ENCODE data around the gene RDX.

Gene RDX

GRCh38 chr11:110286298-110287040, 9.9 kb downstream of the RDX start:
- TF ChIP-seq ZBTB7A (IDR thresholded peaks at IDR 0.05; ENCODE audit: low read depth) (no peak), EP300 (IDR thresholded peaks at IDR 0.05; ENCODE audit: borderline replicate concordance) (no peak), USF1 (IDR thresholded peaks at IDR 0.05) (no peak), CEBPB (IDR thresholded peaks at IDR 0.05) (no peak), NFIC (IDR thresholded peaks at IDR 0.05) (no peak), TEAD4 (IDR thresholded peaks at IDR 0.05) (no peak), YY1 (IDR thresholded peaks at IDR 0.05; ENCODE audit: low read depth) (no peak), MAX (IDR thresholded peaks at IDR 0.05) (no peak), EGR1 (IDR thresholded peaks at IDR 0.05) (no peak)

GRCh38 chr11:110283862-110284261, 12.6 kb downstream of the RDX start:
- TF ChIP-seq EP300 (IDR thresholded peaks at IDR 0.05; ENCODE audit: borderline replicate concordance) (no peak), TAF1 (IDR thresholded peaks at IDR 0.05; ENCODE audit: low read depth) (no peak), RAD21 (IDR thresholded peaks at IDR 0.05; ENCODE audit: low read depth) (no peak), CREB1 (IDR thresholded peaks at IDR 0.05; ENCODE audit: low read depth) (no peak), NFIC (IDR thresholded peaks at IDR 0.05) (no peak), ZBTB7A (IDR thresholded peaks at IDR 0.05; ENCODE audit: low read depth) (no peak), TCF12 (IDR thresholded peaks at IDR 0.05; ENCODE audit: low read depth) (no peak), FOXM1 (IDR thresholded peaks at IDR 0.05; ENCODE audit: borderline replicate concordance, low read depth) (no peak), YY1 (IDR thresholded peaks at IDR 0.05; ENCODE audit: low read depth) (no peak), EGR1 (IDR thresholded peaks at IDR 0.05) (no peak), USF1 (IDR thresholded peaks at IDR 0.05) (no peak), REST (IDR thresholded peaks at IDR 0.05; ENCODE audit: low read depth) (no peak), TEAD4 (IDR thresholded peaks at IDR 0.05) (no peak), CEBPB (IDR thresholded peaks at IDR 0.05) (no peak), MAX (IDR thresholded peaks at IDR 0.05) (no peak)

GRCh38 chr11:110279881-110280280, 16.5 kb downstream of the RDX start:
- TF ChIP-seq CREB1 (IDR thresholded peaks at IDR 0.05; ENCODE audit: low read depth) (no peak), TEAD4 (IDR thresholded peaks at IDR 0.05) (no peak), YY1 (IDR thresholded peaks at IDR 0.05; ENCODE audit: low read depth) (no peak), FOXM1 (IDR thresholded peaks at IDR 0.05; ENCODE audit: borderline replicate concordance, low read depth) (no peak), EGR1 (IDR thresholded peaks at IDR 0.05) (no peak)

GRCh38 chr11:110272919-110273318, 23.5 kb downstream of the RDX start:
- TF ChIP-seq CREB1 (IDR thresholded peaks at IDR 0.05; ENCODE audit: low read depth) = no peak

GRCh38 chr11:110269996-110270395, 26.4 kb downstream of the RDX start:
- TF ChIP-seq TCF12 (IDR thresholded peaks at IDR 0.05; ENCODE audit: low read depth) (no peak), EGR1 (IDR thresholded peaks at IDR 0.05) (no peak), RAD21 (IDR thresholded peaks at IDR 0.05; ENCODE audit: low read depth) (no peak), MAX (IDR thresholded peaks at IDR 0.05) (no peak), USF1 (IDR thresholded peaks at IDR 0.05) (no peak), TEAD4 (IDR thresholded peaks at IDR 0.05) (no peak), NFIC (IDR thresholded peaks at IDR 0.05) (no peak), TAF1 (IDR thresholded peaks at IDR 0.05; ENCODE audit: low read depth) (no peak), REST (IDR thresholded peaks at IDR 0.05; ENCODE audit: low read depth) (no peak)

GRCh38 chr11:110268441-110268840, 28.0 kb downstream of the RDX start:
- no peak for TF ChIP-seq USF1 (IDR thresholded peaks at IDR 0.05)
- no peak for TF ChIP-seq MAX (IDR thresholded peaks at IDR 0.05)
- TF ChIP-seq CEBPB (IDR thresholded peaks at IDR 0.05) = no peak
- TF ChIP-seq EP300 (IDR thresholded peaks at IDR 0.05; ENCODE audit: borderline replicate concordance) = no peak
- TF ChIP-seq TCF12 (IDR thresholded peaks at IDR 0.05; ENCODE audit: low read depth) = no peak
- no peak for TF ChIP-seq TAF1 (IDR thresholded peaks at IDR 0.05; ENCODE audit: low read depth)
- no peak for TF ChIP-seq ZBTB7A (IDR thresholded peaks at IDR 0.05; ENCODE audit: low read depth)
- TF ChIP-seq CREB1 (IDR thresholded peaks at IDR 0.05; ENCODE audit: low read depth) = no peak
- TF ChIP-seq YY1 (IDR thresholded peaks at IDR 0.05; ENCODE audit: low read depth) = no peak
- TF ChIP-seq RAD21 (IDR thresholded peaks at IDR 0.05; ENCODE audit: low read depth) = no peak
- no peak for TF ChIP-seq FOXM1 (IDR thresholded peaks at IDR 0.05; ENCODE audit: borderline replicate concordance, low read depth)
- no peak for TF ChIP-seq REST (IDR thresholded peaks at IDR 0.05; ENCODE audit: low read depth)
- no peak for TF ChIP-seq NFIC (IDR thresholded peaks at IDR 0.05)
- no peak for TF ChIP-seq EGR1 (IDR thresholded peaks at IDR 0.05)
- no peak for TF ChIP-seq TEAD4 (IDR thresholded peaks at IDR 0.05)
